Measurements from ENCODE around the gene PLAAT2.
A peak's percentile ranks its signal among the peaks of the same experiment; 100 is the strongest.

DNA sequence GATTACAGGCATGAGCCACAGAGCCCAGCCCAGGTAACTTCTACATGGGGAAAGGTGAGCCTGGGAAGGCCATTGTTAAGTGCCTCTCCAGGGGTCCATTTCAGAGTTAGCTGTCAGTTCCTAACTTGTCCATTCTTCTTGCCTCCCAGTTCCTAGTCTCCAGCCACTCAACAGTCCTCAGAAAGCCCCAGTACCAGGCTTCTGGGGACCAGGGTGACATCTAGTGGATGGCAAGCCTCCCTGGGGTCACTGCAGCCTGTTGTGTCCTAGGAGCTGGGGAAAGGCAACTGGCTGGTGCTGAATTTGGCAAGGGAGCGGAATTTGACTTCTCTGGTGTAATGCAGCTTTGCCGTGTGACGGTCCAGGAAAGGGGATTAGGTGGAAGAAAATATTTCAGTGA, 55.2 kb downstream of the PLAAT2 start:
- TF ChIP-seq POLR2A (conservative IDR thresholded peaks at IDR 0.05) (no peak), NFE2L1 (tag; IDR thresholded peaks at IDR 0.05; ENCODE audit: borderline replicate concordance, low read depth) (no peak), YBX1 (IDR thresholded peaks at IDR 0.05) (no peak), NBN (IDR thresholded peaks at IDR 0.05; ENCODE audit: low read depth) (no peak), CTCF (IDR thresholded peaks at IDR 0.05 in 2 of 3, conservative IDR thresholded peaks at IDR 0.05 in 1 of 3; ENCODE audit: insufficient read depth in 2 of 3, low read depth in 1 of 3, low read length in 3 of 3) (peak; percentile 75 to 89 (median 85)), ILK (tag; IDR thresholded peaks at IDR 0.05; ENCODE audit: borderline replicate concordance, low read depth) (no peak), FOXO4 (CRISPR knock-in tag; IDR thresholded peaks at IDR 0.05) (no peak), NONO (IDR thresholded peaks at IDR 0.05; ENCODE audit: low read depth in 2 of 2, low read length in 1 of 2) (no peak), ZBTB1 (CRISPR knock-in tag; IDR thresholded peaks at IDR 0.05; ENCODE audit: borderline replicate concordance, low read depth) (no peak), ZNF384 (IDR thresholded peaks at IDR 0.05; ENCODE audit: low read depth, low read length) (no peak), ZNF133 (CRISPR knock-in tag; IDR thresholded peaks at IDR 0.05) (no peak), ZNF253 (CRISPR knock-in tag; conservative IDR thresholded peaks at IDR 0.05) (no peak), JUN (IDR thresholded peaks at IDR 0.05; ENCODE audit: borderline replicate concordance, low read depth, low read length) (no peak), JUN (CRISPR knock-in tag; IDR thresholded peaks at IDR 0.05; ENCODE audit: borderline replicate concordance) (no peak)
- TF ChIP-seq, protein P1, sequence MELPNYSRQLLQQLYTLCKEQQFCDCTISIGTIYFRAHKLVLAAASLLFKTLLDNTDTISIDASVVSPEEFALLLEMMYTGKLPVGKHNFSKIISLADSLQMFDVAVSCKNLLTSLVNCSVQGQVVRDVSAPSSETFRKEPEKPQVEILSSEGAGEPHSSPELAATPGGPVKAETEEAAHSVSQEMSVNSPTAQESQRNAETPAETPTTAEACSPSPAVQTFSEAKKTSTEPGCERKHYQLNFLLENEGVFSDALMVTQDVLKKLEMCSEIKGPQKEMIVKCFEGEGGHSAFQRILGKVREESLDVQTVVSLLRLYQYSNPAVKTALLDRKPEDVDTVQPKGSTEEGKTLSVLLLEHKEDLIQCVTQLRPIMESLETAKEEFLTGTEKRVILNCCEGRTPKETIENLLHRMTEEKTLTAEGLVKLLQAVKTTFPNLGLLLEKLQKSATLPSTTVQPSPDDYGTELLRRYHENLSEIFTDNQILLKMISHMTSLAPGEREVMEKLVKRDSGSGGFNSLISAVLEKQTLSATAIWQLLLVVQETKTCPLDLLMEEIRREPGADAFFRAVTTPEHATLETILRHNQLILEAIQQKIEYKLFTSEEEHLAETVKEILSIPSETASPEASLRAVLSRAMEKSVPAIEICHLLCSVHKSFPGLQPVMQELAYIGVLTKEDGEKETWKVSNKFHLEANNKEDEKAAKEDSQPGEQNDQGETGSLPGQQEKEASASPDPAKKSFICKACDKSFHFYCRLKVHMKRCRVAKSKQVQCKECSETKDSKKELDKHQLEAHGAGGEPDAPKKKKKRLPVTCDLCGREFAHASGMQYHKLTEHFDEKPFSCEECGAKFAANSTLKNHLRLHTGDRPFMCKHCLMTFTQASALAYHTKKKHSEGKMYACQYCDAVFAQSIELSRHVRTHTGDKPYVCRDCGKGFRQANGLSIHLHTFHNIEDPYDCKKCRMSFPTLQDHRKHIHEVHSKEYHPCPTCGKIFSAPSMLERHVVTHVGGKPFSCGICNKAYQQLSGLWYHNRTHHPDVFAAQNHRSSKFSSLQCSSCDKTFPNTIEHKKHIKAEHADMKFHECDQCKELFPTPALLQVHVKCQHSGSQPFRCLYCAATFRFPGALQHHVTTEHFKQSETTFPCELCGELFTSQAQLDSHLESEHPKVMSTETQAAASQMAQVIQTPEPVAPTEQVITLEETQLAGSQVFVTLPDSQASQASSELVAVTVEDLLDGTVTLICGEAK (IDR thresholded peaks at IDR 0.05), result no peak
- TF ChIP-seq, protein P1 (CRISPR knock-in tag; IDR thresholded peaks at IDR 0.05), result no peak

Data from K562 (cell line).